ENCODE data around the gene IGFBP5.

IGFBP5 gene

GRCh38 chr2:216661051-216661450, 34.3 kb downstream of the IGFBP5 start:
- Histone ChIP-seq H3K36me3 (no peaks in the 10 kb centered on the region), H3K9me3 (no peaks in the 10 kb centered on the region), H3K4me3 (ENCODE audit: low read depth in 1 of 2, low read length in 1 of 2) (no peak overlapping the region), H3K4me1 (ENCODE audit: control insufficient read depth in 1 of 2, insufficient read depth in 1 of 2, low read depth in 1 of 2, low read length in 1 of 2) (no peaks in the 10 kb centered on the region), H3K27ac (no peak overlapping the region), H3K27me3 (no peaks in the 10 kb centered on the region)
- TF ChIP-seq CTCF (IDR thresholded peaks at IDR 0.05) = no peak

- H3K36me3 ChIP-seq = no peaks in the 10 kb centered on the region
- H3K27ac ChIP-seq = no peak overlapping the region
- no peaks in the 10 kb centered on the region for H3K4me1 ChIP-seq (ENCODE audit: control insufficient read depth in 1 of 2, insufficient read depth in 1 of 2, low read depth in 1 of 2, low read length in 1 of 2)
- no peak for TF ChIP-seq CTCF (IDR thresholded peaks at IDR 0.05)
- no peak overlapping the region for H3K4me3 ChIP-seq (ENCODE audit: low read depth in 1 of 2, low read length in 1 of 2)
- no peaks in the 10 kb centered on the region for H3K9me3 ChIP-seq
- no peaks in the 10 kb centered on the region for H3K27me3 ChIP-seq
Measured at GRCh38 chr2:216660496-216660895, 34.9 kb downstream of the IGFBP5 start.

GRCh38 chr2:216659276-216659675, 36.1 kb downstream of the IGFBP5 start:
- H3K36me3 ChIP-seq = no peaks in the 10 kb centered on the region
- H3K4me1 ChIP-seq (ENCODE audit: control insufficient read depth in 1 of 2, insufficient read depth in 1 of 2, low read depth in 1 of 2, low read length in 1 of 2) = no peaks in the 10 kb centered on the region
- no peak for TF ChIP-seq CTCF (IDR thresholded peaks at IDR 0.05)
- no peak overlapping the region for H3K4me3 ChIP-seq (ENCODE audit: low read depth in 1 of 2, low read length in 1 of 2)
- no peak overlapping the region for H3K27ac ChIP-seq
- no peaks in the 10 kb centered on the region for H3K9me3 ChIP-seq
- no peaks in the 10 kb centered on the region for H3K27me3 ChIP-seq

- no peaks in the 10 kb centered on the region for H3K36me3 ChIP-seq
- no peaks in the 10 kb centered on the region for H3K27me3 ChIP-seq
- no peaks in the 10 kb centered on the region for H3K4me1 ChIP-seq (ENCODE audit: control insufficient read depth in 1 of 2, insufficient read depth in 1 of 2, low read depth in 1 of 2, low read length in 1 of 2)
- H3K9me3 ChIP-seq = no peaks in the 10 kb centered on the region
- no peak overlapping the region for H3K4me3 ChIP-seq (ENCODE audit: low read depth in 1 of 2, low read length in 1 of 2)
- no peak overlapping the region for H3K27ac ChIP-seq
- TF ChIP-seq CTCF (IDR thresholded peaks at IDR 0.05) = no peak
Measured at GRCh38 chr2:216658757-216659156, 36.6 kb downstream of the IGFBP5 start.

- Histone ChIP-seq H3K4me1 (ENCODE audit: control insufficient read depth in 1 of 2, insufficient read depth in 1 of 2, low read depth in 1 of 2, low read length in 1 of 2) (no peaks in the 10 kb centered on the region), H3K36me3 (no peaks in the 10 kb centered on the region), H3K27me3 (no peaks in the 10 kb centered on the region), H3K4me3 (ENCODE audit: low read depth in 1 of 2, low read length in 1 of 2) (no peak overlapping the region), H3K27ac (no peak overlapping the region), H3K9me3 (no peaks in the 10 kb centered on the region)
- TF ChIP-seq CTCF (IDR thresholded peaks at IDR 0.05) = no peak
Measured at GRCh38 chr2:216657980-216658379, 37.4 kb downstream of the IGFBP5 start.

Measured in neutrophil (primary cell).